ENCODE measurements around the gene SRCIN1. TPM values are rescaled to one million over a fixed set of nuclear protein-coding genes. Genes with fewer than 3 reads are reported as not detected.
"Not testable (repeated sequence)": the region's sequence is repeated elsewhere in the genome, so short reads cannot be mapped to it uniquely, and the experiment has no call there.

SRCIN1 gene
- total RNA-seq, 1 donor from 2014 or later: 2.0 TPM

DNA sequence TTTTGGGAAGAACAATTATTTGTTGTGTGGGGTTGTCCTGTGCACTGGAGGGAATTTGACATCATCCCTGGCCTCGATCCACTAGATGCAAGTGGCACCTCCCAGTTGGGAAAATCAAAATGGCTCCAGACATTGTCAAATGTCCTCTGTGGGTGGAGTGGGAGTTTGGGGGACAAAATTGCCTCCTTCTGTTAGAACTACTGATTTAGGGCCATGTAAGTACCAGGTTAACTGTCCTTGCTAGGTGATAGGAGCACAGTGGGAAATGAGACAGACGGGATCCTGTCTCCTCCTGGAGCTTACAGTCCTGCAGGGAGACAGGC is 120.6 kb downstream of the SRCIN1 start:
- no peaks in the 10 kb centered on the region for H3K27me3 ChIP-seq (ENCODE audit: low read depth)
- H3K27ac ChIP-seq (replicated peaks): peak overlapping the region; percentile 82
- no peak overlapping the region for H3K4me3 ChIP-seq
- peaks cover 57% of the 10 kb centered on the region for H3K36me3 ChIP-seq
- TF ChIP-seq, protein P1, sequence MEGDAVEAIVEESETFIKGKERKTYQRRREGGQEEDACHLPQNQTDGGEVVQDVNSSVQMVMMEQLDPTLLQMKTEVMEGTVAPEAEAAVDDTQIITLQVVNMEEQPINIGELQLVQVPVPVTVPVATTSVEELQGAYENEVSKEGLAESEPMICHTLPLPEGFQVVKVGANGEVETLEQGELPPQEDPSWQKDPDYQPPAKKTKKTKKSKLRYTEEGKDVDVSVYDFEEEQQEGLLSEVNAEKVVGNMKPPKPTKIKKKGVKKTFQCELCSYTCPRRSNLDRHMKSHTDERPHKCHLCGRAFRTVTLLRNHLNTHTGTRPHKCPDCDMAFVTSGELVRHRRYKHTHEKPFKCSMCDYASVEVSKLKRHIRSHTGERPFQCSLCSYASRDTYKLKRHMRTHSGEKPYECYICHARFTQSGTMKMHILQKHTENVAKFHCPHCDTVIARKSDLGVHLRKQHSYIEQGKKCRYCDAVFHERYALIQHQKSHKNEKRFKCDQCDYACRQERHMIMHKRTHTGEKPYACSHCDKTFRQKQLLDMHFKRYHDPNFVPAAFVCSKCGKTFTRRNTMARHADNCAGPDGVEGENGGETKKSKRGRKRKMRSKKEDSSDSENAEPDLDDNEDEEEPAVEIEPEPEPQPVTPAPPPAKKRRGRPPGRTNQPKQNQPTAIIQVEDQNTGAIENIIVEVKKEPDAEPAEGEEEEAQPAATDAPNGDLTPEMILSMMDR (IDR thresholded peaks at IDR 0.05; ENCODE audit: borderline replicate concordance): no peak
- H3K9me3 ChIP-seq (replicated peaks): no peaks in the 10 kb centered on the region
- peaks cover 36% of the 10 kb centered on the region for H3K4me1 ChIP-seq
- intact Hi-C loops (cut with micrococcal nuclease): loop anchor here (10.0 kb wide), 1 partner anchor 60 kb away; the partner anchor contains the start of gene ARHGAP23
- no peak for DNase-seq

DNA sequence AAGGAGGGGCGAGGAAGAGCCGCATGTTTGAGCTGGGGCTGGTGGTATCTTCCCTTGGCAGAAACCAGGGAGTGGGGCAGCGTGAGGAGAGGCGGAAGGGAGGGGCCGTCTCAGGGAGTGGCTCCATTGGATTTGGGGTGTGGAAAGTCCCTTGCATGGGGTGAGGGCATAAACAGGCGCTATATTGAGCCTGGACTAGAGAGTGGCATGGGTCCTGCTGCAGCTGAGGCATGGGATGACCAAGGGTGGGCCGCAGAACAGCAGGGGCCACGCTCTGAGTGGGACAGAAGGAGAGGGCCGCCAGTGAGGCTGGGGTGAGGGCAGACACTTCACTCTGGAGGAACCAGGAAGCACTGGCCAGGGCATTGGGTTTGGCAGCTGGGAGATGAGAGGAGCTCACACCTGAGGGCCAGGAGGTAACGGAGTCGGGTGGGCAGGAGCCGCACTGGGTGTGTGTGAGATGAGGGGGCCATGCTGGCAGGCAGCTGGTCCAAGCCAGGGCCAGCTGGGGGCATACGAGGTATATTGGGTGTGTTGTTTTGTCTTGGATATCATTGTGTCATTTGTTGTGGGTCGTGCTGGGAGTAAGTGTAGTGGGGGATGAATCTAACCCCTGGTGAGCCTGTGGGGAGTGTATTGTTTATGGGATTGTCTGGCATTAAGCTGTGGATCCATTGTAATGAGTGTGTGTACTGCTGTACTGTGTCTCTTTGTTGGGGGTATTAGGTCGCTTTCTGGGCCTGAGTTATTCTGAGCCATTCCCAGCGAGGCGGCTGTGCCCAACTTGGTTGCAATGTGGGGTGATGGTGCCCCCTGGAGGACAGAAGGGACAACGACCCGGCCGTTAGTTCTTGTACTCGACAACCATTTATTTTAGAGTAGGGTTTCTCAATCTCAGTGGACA is 121.3 kb downstream of the SRCIN1 start:
- H3K9me3 ChIP-seq (replicated peaks); H3K27me3 ChIP-seq (ENCODE audit: low read depth); H3K4me3 ChIP-seq: not testable (repeated sequence)
- intact Hi-C loops (cut with micrococcal nuclease): loop anchor here (10.0 kb wide), 1 partner anchor 60 kb away; the partner anchor contains the start of gene ARHGAP23
- H3K27ac ChIP-seq (replicated peaks): peak overlapping the region; percentile 82
- TF ChIP-seq, protein P1 (IDR thresholded peaks at IDR 0.05; ENCODE audit: borderline replicate concordance): peak; percentile 85
- peak; percentile 66 for DNase-seq
- peaks cover 56% of the 10 kb centered on the region for H3K36me3 ChIP-seq
- H3K4me1 ChIP-seq: peaks cover 36% of the 10 kb centered on the region

- H3K9me3 ChIP-seq (replicated peaks); H3K27me3 ChIP-seq (ENCODE audit: low read depth); H3K4me3 ChIP-seq; H3K27ac ChIP-seq (replicated peaks); DNase-seq: not testable (repeated sequence)
- Histone ChIP-seq H3K4me1 (peaks cover 36% of the 10 kb centered on the region), H3K36me3 (peaks cover 59% of the 10 kb centered on the region)
- intact Hi-C loops (cut with micrococcal nuclease): loop anchor here (10.0 kb wide), 1 partner anchor 58 kb away; the partner anchor contains the start of gene ARHGAP23
Measured at GRCh38 chr17:38482700-38483043, 123.1 kb downstream of the SRCIN1 start.

DNA sequence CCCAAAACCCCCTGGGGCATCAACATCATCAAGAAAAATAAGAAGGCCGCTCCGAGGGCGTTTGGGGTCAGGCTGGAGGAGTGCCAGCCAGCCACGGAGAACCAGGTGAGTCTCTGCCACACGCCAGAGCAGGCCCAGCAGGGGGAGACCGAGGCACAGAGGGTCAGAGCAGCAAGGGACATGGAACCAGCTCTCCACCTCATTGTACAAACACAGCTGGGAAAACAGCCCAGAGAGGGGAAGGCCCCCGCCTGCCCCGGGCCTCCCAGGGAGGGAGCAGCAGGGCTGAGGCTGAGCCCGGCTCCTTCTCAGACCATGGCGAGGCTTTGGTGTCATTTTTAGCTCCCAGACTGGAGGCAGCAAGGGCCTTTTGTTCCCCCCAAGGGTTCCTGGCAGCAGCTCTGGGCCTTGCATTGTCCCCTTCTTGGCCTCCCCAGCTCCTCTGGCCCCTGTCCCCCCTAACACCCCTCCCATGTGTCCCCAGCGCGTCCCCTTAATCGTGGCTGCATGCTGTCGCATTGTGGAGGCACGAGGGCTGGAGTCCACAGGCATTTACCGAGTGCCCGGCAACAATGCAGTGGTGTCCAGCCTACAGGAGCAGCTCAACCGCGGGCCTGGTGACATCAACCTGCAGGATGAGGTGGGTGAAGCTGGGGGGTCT is 123.6 kb downstream of the SRCIN1 start:
- Histone ChIP-seq H3K36me3 (peaks cover 60% of the 10 kb centered on the region), H3K4me1 (peaks cover 36% of the 10 kb centered on the region)
- not testable (repeated sequence) for H3K9me3 ChIP-seq (replicated peaks); H3K4me3 ChIP-seq; H3K27me3 ChIP-seq (ENCODE audit: low read depth); H3K27ac ChIP-seq (replicated peaks); DNase-seq
- intact Hi-C loops (cut with micrococcal nuclease): loop anchor here (10.0 kb wide), 1 partner anchor 57 kb away; the partner anchor contains the start of gene ARHGAP23

Other genes with a start within 250 kb of the SRCIN1 start
- 60.8 TPM for gene ARHGAP23, start 177.5 kb downstream of the SRCIN1 start, total RNA-seq
- 0.33 TPM for gene EPOP, start 69.0 kb upstream of the SRCIN1 start, total RNA-seq
- gene MLLT6, start 99.3 kb upstream of the SRCIN1 start, total RNA-seq: 74.1 TPM
- gene CISD3, start 124.4 kb upstream of the SRCIN1 start, total RNA-seq: 75.9 TPM
- 20.7 TPM for gene PCGF2, start 142.4 kb upstream of the SRCIN1 start, total RNA-seq
- 149 TPM for gene PSMB3, start 146.8 kb upstream of the SRCIN1 start, total RNA-seq
- 42.7 TPM for gene PIP4K2B, start 193.6 kb upstream of the SRCIN1 start, total RNA-seq
- gene CWC25, start 219.4 kb upstream of the SRCIN1 start, total RNA-seq: 8.7 TPM
- gene RPL23, start 247.8 kb upstream of the SRCIN1 start, total RNA-seq: 760 TPM

Data from left ventricle myocardium inferior (tissue), 1 donor.